Activated naive CD8-positive, alpha-beta T cell treated with anti-CD3 and anti-CD28 coated beads, Interleukin-2, amount 50 U/mL, for 24 hours (primary cell): ENCODE data around the gene TSPAN4.

Experiments
- ATAC-seq: fragments of 150-1000 bp; cut with Tn5 transposase; one replicate; pipeline ENCODE4 v1.10.0; 2021
- DNase-seq: peaks from one replicate; pipeline ENCODE4 v3.0.0; 2021
- H3K27ac Mint-ChIP-seq: one replicate; pipeline ENCODE4 v1.8.0; 2021; ENCODE audit warnings: mild to moderate bottlenecking, mixed read lengths
- H3K27me3 Mint-ChIP-seq: one replicate; pipeline ENCODE4 v1.8.0; 2021; ENCODE audit warnings: mixed read lengths
- H3K36me3 Mint-ChIP-seq: one replicate; pipeline ENCODE4 v1.8.0; 2021; ENCODE audit warnings: low read depth, mixed read lengths
- H3K4me1 Mint-ChIP-seq: one replicate; pipeline ENCODE4 v1.8.0; 2021; ENCODE audit warnings: mixed read lengths
- H3K4me3 Mint-ChIP-seq: one replicate; pipeline ENCODE4 v1.8.0; 2021; ENCODE audit warnings: mild to moderate bottlenecking, moderate library complexity, mixed read lengths
- H3K9me3 Mint-ChIP-seq: one replicate; pipeline ENCODE4 v1.8.0; 2021; ENCODE audit warnings: mixed read lengths

Gene TSPAN4

DNA sequence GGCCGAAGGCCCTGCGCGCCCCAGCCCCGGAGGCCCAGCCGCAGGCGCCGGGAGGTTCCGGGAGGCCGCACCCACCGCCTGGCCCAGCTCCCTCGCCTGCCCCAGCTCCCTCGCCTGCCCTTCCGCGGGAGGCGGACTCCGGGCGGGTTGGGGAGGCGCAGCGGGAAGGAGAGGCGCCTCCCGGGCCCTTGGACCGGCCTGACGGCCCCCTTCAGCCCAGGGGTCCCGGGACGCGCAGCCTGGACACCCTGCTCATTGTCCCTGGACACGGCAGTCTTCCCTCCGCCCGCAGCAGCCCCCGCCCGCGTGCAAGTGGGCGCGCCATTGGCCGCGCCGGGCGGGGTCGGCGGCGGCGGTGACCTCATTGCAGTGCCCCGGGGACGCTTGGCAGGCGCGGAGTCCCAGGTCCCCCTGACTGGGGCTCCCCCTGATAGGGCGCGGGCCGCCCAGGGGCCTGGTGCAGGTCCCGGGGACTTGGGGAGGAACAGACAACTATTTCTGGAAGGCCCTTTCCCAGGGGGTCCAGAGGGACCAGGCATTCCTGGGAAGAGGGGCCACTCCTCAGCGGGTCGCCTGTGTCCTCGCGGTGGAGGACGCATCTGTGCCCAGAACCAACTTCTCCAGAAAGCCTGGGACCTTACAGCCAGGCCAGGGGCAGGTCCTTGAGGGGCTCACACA lies 9.4 kb upstream of the TSPAN4 start:
- ATAC-seq (peak; percentile 39), DNase-seq (peak; percentile 60)
- Mint-ChIP-seq H3K9me3 (no peaks in the 10 kb centered on the region), H3K27me3 (peaks cover 26% of the 10 kb centered on the region), H3K36me3 (no peaks in the 10 kb centered on the region), H3K27ac (no peak overlapping the region), H3K4me1 (peaks cover 23% of the 10 kb centered on the region), H3K4me3 (peak overlapping the region; percentile 76)

GRCh38 chr11:833849-834311 lies 8.8 kb upstream of the TSPAN4 start:
- H3K9me3 Mint-ChIP-seq: no peaks in the 10 kb centered on the region
- H3K4me1 Mint-ChIP-seq: peaks cover 21% of the 10 kb centered on the region
- H3K36me3 Mint-ChIP-seq: peaks cover 3% of the 10 kb centered on the region
- peak overlapping the region; percentile 56 for H3K27ac Mint-ChIP-seq
- peak overlapping the region; percentile 76 for H3K4me3 Mint-ChIP-seq
- ATAC-seq (no peak), DNase-seq (no peak)
- H3K27me3 Mint-ChIP-seq: peaks cover 20% of the 10 kb centered on the region

DNA sequence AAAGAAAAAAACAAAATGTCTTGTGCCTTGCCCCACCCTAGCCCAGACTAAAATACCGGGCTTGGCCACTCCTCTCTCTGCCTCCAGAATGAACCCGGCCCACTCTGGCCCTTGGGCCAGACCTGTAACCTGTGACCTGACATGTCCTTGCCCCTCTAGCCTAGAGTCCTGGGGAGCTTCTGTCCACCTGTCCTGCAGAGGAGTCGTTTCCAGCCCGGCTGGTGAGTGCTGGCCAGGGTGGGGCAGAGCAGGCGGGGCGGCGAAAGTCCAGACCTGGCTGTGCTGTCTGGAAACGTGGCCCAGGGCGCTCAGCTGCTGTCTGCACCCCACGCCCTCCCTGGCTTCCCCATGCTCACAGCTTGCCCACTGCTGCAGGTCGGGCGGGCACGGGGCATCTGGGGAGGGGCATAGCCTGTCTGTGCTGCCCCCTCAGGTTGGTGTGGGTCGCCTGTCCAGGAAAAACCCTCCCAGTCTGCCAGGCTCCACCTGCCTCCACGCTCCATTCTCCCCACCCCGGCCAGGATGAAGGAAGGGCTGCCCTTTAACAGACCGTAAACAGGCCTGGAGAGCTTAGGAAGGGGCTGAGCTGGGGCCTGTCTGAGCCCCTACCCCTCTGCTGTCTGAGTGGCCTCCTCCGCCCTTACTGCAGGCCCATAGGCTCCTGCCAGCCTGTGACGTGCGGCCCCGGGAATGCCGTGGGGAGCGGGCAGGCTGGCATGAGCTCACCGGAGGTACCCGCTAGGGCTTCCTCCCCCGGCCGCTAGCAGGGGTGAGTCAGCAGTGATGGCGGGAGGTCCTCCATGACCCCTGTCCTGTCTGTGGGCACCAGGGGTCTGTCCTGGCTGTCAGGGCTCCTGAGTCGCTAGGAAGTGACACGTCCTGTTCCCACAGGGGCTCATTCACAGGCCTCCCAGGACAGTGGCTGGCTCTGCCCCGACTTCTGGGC lies 8.0 kb upstream of the TSPAN4 start:
- DNase-seq (no peak), ATAC-seq (no peak)
- Mint-ChIP-seq H3K27me3 (peaks cover 12% of the 10 kb centered on the region), H3K4me1 (peaks cover 17% of the 10 kb centered on the region), H3K4me3 (peak overlapping the region; percentile 76), H3K36me3 (peaks cover 3% of the 10 kb centered on the region), H3K9me3 (no peaks in the 10 kb centered on the region), H3K27ac (peak overlapping the region; percentile 56)

- H3K4me3 Mint-ChIP-seq: no peak overlapping the region
Measured at GRCh38 chr11:836274-836673, 6.4 kb upstream of the TSPAN4 start.

GRCh38 chr11:836700-837099 lies 6.0 kb upstream of the TSPAN4 start:
- H3K4me1 Mint-ChIP-seq: peaks cover 30% of the 10 kb centered on the region
- ATAC-seq (no peak), DNase-seq (no peak)
- H3K4me3 Mint-ChIP-seq: no peak overlapping the region
- no peaks in the 10 kb centered on the region for H3K9me3 Mint-ChIP-seq
- no peak overlapping the region for H3K27ac Mint-ChIP-seq
- H3K36me3 Mint-ChIP-seq: peaks cover 12% of the 10 kb centered on the region
- H3K27me3 Mint-ChIP-seq: peaks cover 2% of the 10 kb centered on the region

More at GRCh38 chr11:836274-836673, 6.4 kb upstream of the TSPAN4 start:
- H3K27ac Mint-ChIP-seq: no peak overlapping the region
- DNase-seq: no peak
- H3K4me1 Mint-ChIP-seq: peaks cover 28% of the 10 kb centered on the region
- no peaks in the 10 kb centered on the region for H3K9me3 Mint-ChIP-seq
- peaks cover 12% of the 10 kb centered on the region for H3K36me3 Mint-ChIP-seq
- H3K27me3 Mint-ChIP-seq: peaks cover 4% of the 10 kb centered on the region
- no peak for ATAC-seq

DNA sequence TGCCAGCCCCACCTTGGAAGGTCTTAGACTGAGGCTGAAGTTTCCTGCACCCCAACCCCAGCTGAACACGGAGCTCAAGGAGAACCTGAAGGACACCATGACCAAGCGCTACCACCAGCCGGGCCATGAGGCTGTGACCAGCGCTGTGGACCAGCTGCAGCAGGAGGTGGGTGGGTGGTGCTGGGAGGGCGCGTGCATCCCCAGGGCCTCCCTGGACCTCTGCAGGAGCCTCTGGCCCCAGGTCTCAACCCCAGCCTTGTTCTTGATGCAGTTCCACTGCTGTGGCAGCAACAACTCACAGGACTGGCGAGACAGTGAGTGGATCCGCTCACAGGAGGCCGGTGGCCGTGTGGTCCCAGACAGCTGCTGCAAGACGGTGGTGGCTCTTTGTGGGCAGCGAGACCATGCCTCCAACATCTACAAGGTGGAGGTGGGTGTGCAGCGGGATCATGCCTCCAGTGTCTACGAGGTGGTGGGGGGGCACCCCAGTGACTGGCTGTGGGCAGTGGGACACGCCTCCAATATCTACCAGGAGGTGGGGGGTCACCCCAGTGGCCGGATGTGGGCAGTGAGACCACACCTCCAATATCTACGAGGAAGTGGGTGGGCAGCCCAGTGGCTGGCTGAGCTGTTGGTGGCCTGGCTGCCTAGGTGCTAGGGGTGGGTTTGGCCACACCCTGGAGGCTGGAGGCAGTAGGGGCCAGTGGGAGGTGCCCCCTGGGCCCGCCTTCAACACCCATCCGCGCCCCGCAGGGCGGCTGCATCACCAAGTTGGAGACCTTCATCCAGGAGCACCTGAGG lies 5.3 kb upstream of the TSPAN4 start:
- H3K4me1 Mint-ChIP-seq: peaks cover 30% of the 10 kb centered on the region
- DNase-seq (no peak), ATAC-seq (no peak)
- no peak overlapping the region for H3K27ac Mint-ChIP-seq
- H3K27me3 Mint-ChIP-seq: no peaks in the 10 kb centered on the region
- no peak overlapping the region for H3K4me3 Mint-ChIP-seq
- H3K9me3 Mint-ChIP-seq: no peaks in the 10 kb centered on the region
- H3K36me3 Mint-ChIP-seq: peaks cover 12% of the 10 kb centered on the region

DNA sequence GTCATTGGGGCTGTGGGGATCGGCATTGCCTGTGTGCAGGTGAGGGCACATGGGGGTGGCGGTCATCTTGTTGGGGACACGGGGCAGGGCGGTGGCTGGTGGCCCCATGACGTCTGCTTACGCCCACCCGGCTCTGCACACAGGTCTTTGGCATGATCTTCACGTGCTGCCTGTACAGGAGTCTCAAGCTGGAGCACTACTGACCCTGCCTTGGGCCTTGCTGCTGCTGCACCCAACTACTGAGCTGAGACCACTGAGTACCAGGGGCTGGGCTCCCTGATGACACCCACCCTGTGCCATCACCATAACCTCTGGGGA lies 4.7 kb upstream of the TSPAN4 start:
- H3K4me3 Mint-ChIP-seq: no peak overlapping the region
- H3K27ac Mint-ChIP-seq: no peak overlapping the region
- ATAC-seq (no peak), DNase-seq (no peak)
- H3K4me1 Mint-ChIP-seq: peaks cover 30% of the 10 kb centered on the region
- H3K9me3 Mint-ChIP-seq: no peaks in the 10 kb centered on the region
- H3K27me3 Mint-ChIP-seq: no peaks in the 10 kb centered on the region
- peaks cover 12% of the 10 kb centered on the region for H3K36me3 Mint-ChIP-seq

DNA sequence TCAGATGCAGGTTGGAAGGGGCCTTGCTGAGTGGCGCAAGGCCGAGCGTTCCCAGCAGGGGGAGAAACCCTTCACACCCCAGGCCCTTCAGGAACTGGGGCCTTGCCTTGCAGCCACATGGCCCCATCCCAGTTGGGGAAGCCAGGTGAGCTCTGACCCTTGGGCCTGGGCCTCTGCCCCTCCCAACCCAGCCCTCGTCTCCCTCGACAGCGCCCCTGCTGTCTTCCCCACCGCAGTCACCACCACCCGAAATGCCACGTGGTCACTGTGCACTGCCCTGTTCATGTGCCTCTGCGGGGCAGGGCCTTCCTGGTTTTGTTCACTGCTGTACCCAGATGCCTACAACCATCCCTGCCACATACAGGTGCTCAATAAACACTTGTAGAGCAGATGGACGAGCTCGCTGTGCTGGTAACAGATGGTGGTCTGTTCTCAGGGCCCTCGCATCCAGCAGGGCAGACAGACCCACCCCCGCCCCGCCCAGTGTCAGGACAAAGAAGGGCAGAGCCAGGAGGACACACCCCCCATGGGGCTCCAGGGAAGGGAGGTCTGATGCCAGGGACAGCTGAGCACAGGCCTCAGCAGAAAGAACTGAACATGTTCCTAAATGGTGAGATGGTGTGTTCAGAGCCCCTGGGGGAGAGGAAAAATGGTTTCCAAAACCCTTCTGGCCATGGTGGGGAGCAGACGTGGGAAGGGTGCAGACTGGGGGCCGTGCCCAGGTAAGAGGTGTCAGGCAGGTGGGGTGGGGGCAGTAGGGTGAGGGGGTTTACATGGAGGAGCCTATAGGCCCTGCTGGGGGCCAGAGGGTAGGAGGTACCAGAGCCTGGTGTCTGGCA lies 4.0 kb upstream of the TSPAN4 start:
- no peak for DNase-seq
- H3K4me3 Mint-ChIP-seq: no peak overlapping the region
- no peak for ATAC-seq
- H3K27me3 Mint-ChIP-seq: peaks cover 3% of the 10 kb centered on the region
- peaks cover 34% of the 10 kb centered on the region for H3K4me1 Mint-ChIP-seq
- peaks cover 12% of the 10 kb centered on the region for H3K36me3 Mint-ChIP-seq
- H3K9me3 Mint-ChIP-seq: no peaks in the 10 kb centered on the region
- H3K27ac Mint-ChIP-seq: no peak overlapping the region

GRCh38 chr11:839280-839623 lies 3.4 kb upstream of the TSPAN4 start:
- Mint-ChIP-seq H3K9me3 (no peaks in the 10 kb centered on the region), H3K27me3 (peaks cover 3% of the 10 kb centered on the region), H3K4me3 (no peak overlapping the region), H3K27ac (no peak overlapping the region), H3K36me3 (peaks cover 12% of the 10 kb centered on the region), H3K4me1 (peaks cover 33% of the 10 kb centered on the region)
- ATAC-seq: no peak
- no peak for DNase-seq

DNA sequence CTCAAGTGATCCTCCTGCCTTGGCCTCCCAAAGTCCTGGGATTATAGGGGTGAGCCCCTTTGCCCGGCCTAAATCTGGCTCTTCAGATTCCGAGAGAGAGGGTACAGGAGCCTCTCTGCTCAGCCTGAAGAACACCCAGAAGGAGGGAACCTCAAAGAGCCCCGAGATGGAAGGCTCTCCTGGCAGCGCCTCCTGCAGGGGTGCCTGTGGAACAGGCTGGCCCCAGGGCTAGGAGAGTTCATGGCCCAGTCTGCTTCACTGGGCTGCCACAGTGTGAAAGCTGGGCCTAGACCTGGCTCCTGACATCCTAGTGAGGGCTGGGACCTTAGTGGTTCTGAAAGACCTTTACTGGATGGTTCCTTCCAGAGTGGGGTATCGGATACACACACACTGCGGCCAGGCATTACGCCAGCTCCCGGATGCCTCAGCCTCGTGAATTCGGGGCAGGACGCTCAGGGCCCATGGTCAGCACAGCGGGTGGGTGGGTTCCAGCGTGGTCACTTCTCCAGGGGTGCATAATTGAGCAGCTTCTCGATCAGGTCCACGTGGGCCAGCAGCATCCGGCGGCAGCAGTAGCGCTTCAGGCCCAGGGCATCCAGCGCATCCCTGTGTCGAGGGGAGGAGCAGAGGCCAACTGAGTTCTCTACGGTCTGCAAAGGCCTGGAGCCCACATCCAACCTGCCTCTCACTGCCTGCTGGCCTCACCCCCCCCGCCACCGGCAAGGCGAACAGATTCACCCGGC lies 2.6 kb upstream of the TSPAN4 start:
- DNase-seq: no peak
- peaks cover 3% of the 10 kb centered on the region for H3K27me3 Mint-ChIP-seq
- H3K9me3 Mint-ChIP-seq: no peaks in the 10 kb centered on the region
- H3K36me3 Mint-ChIP-seq: peaks cover 12% of the 10 kb centered on the region
- H3K4me1 Mint-ChIP-seq: peaks cover 33% of the 10 kb centered on the region
- H3K27ac Mint-ChIP-seq: peak overlapping the region; percentile 49
- no peak for ATAC-seq
- peak overlapping the region; percentile 84 for H3K4me3 Mint-ChIP-seq

DNA sequence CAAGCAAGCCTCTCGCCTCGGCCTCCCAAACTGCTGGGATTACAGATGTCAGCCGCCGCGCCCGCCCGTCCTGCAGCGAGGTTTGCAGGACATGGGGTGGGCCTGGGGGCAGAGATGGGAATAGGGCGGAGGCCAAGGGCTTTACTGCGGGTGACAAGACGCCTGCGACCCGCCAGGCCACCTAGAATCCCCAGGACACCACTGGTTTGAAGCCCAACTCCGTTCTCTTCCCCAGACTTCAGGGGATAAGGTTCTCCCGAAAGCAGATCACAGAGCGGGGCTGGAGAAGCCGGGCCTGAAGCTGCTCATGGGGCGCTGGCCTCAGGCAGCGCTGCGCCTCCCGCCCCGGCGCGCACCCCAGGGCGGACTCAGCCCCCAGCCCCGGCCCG lies 677 bp upstream of the TSPAN4 start:
- DNase-seq (no peak), ATAC-seq (peak; percentile 16)
- H3K27me3 Mint-ChIP-seq: peaks cover 3% of the 10 kb centered on the region
- peak overlapping the region; percentile 84 for H3K4me3 Mint-ChIP-seq
- peaks cover 30% of the 10 kb centered on the region for H3K4me1 Mint-ChIP-seq
- no peaks in the 10 kb centered on the region for H3K9me3 Mint-ChIP-seq
- H3K36me3 Mint-ChIP-seq: peaks cover 12% of the 10 kb centered on the region
- H3K27ac Mint-ChIP-seq: peak overlapping the region; percentile 73

DNA sequence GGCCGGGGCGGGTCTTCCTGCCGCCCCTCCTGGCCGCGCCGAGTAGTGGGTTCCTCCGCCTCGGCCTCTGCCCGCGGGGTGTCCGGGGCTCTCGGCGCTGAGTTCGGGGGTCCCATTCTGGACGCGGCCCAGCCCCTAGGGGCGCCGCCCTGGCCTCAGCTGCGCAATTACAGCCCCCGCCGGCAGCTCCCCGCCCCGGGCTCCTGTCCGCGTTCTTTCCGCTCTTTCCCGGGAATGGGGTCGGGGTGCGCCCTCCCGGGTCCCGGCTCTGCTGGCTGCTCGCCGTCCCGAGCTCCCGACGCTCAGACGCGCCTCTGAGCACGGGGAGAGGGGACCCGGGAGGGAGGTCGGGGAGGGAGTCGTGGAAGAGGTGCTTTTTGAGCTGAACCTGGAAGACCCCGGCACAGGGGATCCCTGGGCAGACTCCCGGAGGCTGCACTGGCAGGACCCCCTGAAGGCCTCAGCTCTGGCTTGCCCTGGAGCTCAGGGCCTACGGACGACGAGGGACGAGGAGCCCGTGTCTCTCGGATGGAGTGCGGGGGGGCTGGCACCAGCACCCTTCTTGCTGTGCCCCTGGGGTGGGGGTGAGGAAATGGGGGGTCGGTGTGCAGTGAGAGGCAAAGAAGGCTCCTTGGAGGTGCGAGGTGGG lies 558 bp downstream of the TSPAN4 start:
- Mint-ChIP-seq H3K27ac (peak overlapping the region; percentile 39), H3K9me3 (no peaks in the 10 kb centered on the region), H3K4me1 (peaks cover 30% of the 10 kb centered on the region), H3K27me3 (peaks cover 3% of the 10 kb centered on the region), H3K36me3 (peaks cover 12% of the 10 kb centered on the region), H3K4me3 (peak overlapping the region; percentile 72)
- ATAC-seq: no peak
- DNase-seq: no peak
